ENCODE data around the gene STK39.

DNA sequence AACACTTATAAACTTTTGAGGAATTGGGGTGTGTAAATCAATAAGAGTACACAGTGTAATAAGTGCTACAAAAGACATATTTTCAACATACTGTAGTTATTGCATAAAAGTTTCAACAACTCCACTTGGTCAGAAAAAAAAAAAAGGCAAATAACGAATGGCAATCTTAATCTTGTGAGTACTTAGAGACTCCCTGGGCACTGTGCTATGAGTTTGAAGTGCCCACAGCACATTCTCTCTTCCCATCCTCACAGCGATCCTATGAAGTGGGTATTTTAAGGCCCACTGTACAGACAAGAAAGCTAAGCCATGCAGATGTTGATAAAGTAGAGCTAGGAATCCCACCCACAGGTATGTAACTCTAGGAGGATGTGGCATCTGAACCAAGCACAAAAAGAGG is 112.3 kb downstream of the STK39 start:
- TF ChIP-seq, protein P1, sequence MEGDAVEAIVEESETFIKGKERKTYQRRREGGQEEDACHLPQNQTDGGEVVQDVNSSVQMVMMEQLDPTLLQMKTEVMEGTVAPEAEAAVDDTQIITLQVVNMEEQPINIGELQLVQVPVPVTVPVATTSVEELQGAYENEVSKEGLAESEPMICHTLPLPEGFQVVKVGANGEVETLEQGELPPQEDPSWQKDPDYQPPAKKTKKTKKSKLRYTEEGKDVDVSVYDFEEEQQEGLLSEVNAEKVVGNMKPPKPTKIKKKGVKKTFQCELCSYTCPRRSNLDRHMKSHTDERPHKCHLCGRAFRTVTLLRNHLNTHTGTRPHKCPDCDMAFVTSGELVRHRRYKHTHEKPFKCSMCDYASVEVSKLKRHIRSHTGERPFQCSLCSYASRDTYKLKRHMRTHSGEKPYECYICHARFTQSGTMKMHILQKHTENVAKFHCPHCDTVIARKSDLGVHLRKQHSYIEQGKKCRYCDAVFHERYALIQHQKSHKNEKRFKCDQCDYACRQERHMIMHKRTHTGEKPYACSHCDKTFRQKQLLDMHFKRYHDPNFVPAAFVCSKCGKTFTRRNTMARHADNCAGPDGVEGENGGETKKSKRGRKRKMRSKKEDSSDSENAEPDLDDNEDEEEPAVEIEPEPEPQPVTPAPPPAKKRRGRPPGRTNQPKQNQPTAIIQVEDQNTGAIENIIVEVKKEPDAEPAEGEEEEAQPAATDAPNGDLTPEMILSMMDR (IDR thresholded peaks at IDR 0.05), result no peak
- TF ChIP-seq RAD21 (conservative IDR thresholded peaks at IDR 0.05 in 1 of 2, IDR thresholded peaks at IDR 0.05 in 1 of 2) (no peak), POLR2A (IDR thresholded peaks at IDR 0.05; ENCODE audit: low read length) (no peak), MYC (IDR thresholded peaks at IDR 0.05; ENCODE audit: borderline replicate concordance, low read length) (no peak), SMC3 (IDR thresholded peaks at IDR 0.05) (no peak), ZFP36 (IDR thresholded peaks at IDR 0.05; ENCODE audit: borderline replicate concordance, partially characterized antibody) (no peak), CHD2 (IDR thresholded peaks at IDR 0.05; ENCODE audit: low read length, partially characterized antibody) (no peak), MAFK (IDR thresholded peaks at IDR 0.05; ENCODE audit: partially characterized antibody) (no peak), ESRRA (IDR thresholded peaks at IDR 0.05; ENCODE audit: borderline replicate concordance, low read length) (no peak)
- TF ChIP-seq, protein P2, sequence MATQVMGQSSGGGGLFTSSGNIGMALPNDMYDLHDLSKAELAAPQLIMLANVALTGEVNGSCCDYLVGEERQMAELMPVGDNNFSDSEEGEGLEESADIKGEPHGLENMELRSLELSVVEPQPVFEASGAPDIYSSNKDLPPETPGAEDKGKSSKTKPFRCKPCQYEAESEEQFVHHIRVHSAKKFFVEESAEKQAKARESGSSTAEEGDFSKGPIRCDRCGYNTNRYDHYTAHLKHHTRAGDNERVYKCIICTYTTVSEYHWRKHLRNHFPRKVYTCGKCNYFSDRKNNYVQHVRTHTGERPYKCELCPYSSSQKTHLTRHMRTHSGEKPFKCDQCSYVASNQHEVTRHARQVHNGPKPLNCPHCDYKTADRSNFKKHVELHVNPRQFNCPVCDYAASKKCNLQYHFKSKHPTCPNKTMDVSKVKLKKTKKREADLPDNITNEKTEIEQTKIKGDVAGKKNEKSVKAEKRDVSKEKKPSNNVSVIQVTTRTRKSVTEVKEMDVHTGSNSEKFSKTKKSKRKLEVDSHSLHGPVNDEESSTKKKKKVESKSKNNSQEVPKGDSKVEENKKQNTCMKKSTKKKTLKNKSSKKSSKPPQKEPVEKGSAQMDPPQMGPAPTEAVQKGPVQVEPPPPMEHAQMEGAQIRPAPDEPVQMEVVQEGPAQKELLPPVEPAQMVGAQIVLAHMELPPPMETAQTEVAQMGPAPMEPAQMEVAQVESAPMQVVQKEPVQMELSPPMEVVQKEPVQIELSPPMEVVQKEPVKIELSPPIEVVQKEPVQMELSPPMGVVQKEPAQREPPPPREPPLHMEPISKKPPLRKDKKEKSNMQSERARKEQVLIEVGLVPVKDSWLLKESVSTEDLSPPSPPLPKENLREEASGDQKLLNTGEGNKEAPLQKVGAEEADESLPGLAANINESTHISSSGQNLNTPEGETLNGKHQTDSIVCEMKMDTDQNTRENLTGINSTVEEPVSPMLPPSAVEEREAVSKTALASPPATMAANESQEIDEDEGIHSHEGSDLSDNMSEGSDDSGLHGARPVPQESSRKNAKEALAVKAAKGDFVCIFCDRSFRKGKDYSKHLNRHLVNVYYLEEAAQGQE (IDR thresholded peaks at IDR 0.05), result no peak
- TF ChIP-seq, protein P3, sequence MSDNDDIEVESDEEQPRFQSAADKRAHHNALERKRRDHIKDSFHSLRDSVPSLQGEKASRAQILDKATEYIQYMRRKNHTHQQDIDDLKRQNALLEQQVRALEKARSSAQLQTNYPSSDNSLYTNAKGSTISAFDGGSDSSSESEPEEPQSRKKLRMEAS (IDR thresholded peaks at IDR 0.05), result no peak

All from A549 (cell line).